ENCODE data around the gene SUPT3H. TPM values are rescaled to one million over a fixed set of nuclear protein-coding genes. Genes with fewer than 3 reads are reported as not detected.

Gene SUPT3H
- total RNA-seq, 1 donor from 2014 or later, result 16.0 TPM

- Mint-ChIP-seq H3K36me3 (ENCODE audit: unreplicated experiment) (no peaks in the 10 kb centered on the region), H3K9me3 (ENCODE audit: unreplicated experiment) (peaks cover 2% of the 10 kb centered on the region), H3K4me3 (ENCODE audit: unreplicated experiment) (no peak overlapping the region), H3K4me1 (ENCODE audit: low read depth, unreplicated experiment) (peaks cover 3% of the 10 kb centered on the region), H3K27ac (ENCODE audit: unreplicated experiment) (no peak overlapping the region), H3K27me3 (ENCODE audit: unreplicated experiment) (peaks cover 6% of the 10 kb centered on the region)
- DNase-seq, result no peak
- TF ChIP-seq CTCF (IDR thresholded peaks at IDR 0.05; ENCODE audit: partially characterized antibody, unreplicated experiment), result no peak
These were observed 594.8 kb downstream of the SUPT3H start for GRCh38 chr6:44782892-44783291.

GRCh38 chr6:44781912-44782597, 595.7 kb downstream of the SUPT3H start:
- no peak for DNase-seq
- TF ChIP-seq CTCF (IDR thresholded peaks at IDR 0.05; ENCODE audit: partially characterized antibody, unreplicated experiment), result no peak
- no peak overlapping the region for H3K27ac Mint-ChIP-seq (ENCODE audit: unreplicated experiment)
- peaks cover 2% of the 10 kb centered on the region for H3K9me3 Mint-ChIP-seq (ENCODE audit: unreplicated experiment)
- H3K36me3 Mint-ChIP-seq (ENCODE audit: unreplicated experiment), result no peaks in the 10 kb centered on the region
- peaks cover 3% of the 10 kb centered on the region for H3K4me1 Mint-ChIP-seq (ENCODE audit: low read depth, unreplicated experiment)
- H3K4me3 Mint-ChIP-seq (ENCODE audit: unreplicated experiment), result no peak overlapping the region
- H3K27me3 Mint-ChIP-seq (ENCODE audit: unreplicated experiment), result peaks cover 6% of the 10 kb centered on the region

GRCh38 chr6:44780161-44780560, 597.6 kb downstream of the SUPT3H start:
- Mint-ChIP-seq H3K27me3 (ENCODE audit: unreplicated experiment) (peaks cover 6% of the 10 kb centered on the region), H3K4me1 (ENCODE audit: low read depth, unreplicated experiment) (peaks cover 3% of the 10 kb centered on the region), H3K9me3 (ENCODE audit: unreplicated experiment) (peaks cover 2% of the 10 kb centered on the region), H3K4me3 (ENCODE audit: unreplicated experiment) (no peak overlapping the region), H3K36me3 (ENCODE audit: unreplicated experiment) (no peaks in the 10 kb centered on the region), H3K27ac (ENCODE audit: unreplicated experiment) (no peak overlapping the region)
- no peak for DNase-seq
- no peak for TF ChIP-seq CTCF (IDR thresholded peaks at IDR 0.05; ENCODE audit: partially characterized antibody, unreplicated experiment)

GRCh38 chr6:44779130-44779826, 598.5 kb downstream of the SUPT3H start:
- peaks cover 6% of the 10 kb centered on the region for H3K27me3 Mint-ChIP-seq (ENCODE audit: unreplicated experiment)
- TF ChIP-seq CTCF (IDR thresholded peaks at IDR 0.05; ENCODE audit: partially characterized antibody, unreplicated experiment), result no peak
- H3K36me3 Mint-ChIP-seq (ENCODE audit: unreplicated experiment), result no peaks in the 10 kb centered on the region
- peaks cover 3% of the 10 kb centered on the region for H3K4me1 Mint-ChIP-seq (ENCODE audit: low read depth, unreplicated experiment)
- H3K9me3 Mint-ChIP-seq (ENCODE audit: unreplicated experiment), result peaks cover 2% of the 10 kb centered on the region
- no peak overlapping the region for H3K27ac Mint-ChIP-seq (ENCODE audit: unreplicated experiment)
- no peak for DNase-seq
- H3K4me3 Mint-ChIP-seq (ENCODE audit: unreplicated experiment), result no peak overlapping the region

Small RNAs within 50 kb of the gene (microRNA-seq; reads per million reads assigned to microRNA genes)
- gene MIR586 (ENCODE audit: unreplicated experiment), result not detected

Other genes starting within 250 kb of the SUPT3H start
- not detected for gene RUNX2, start 49.6 kb downstream of the SUPT3H start, total RNA-seq (ENCODE audit: unreplicated experiment)